ENCODE data around the gene PLP1.
"Not testable (repeated sequence)": the region's sequence is repeated elsewhere in the genome, so short reads cannot be mapped to it uniquely, and the experiment has no call there.

Gene PLP1, protein sequence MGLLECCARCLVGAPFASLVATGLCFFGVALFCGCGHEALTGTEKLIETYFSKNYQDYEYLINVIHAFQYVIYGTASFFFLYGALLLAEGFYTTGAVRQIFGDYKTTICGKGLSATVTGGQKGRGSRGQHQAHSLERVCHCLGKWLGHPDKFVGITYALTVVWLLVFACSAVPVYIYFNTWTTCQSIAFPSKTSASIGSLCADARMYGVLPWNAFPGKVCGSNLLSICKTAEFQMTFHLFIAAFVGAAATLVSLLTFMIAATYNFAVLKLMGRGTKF

GRCh38 chrX:103776546-103776945, at the start of gene PLP1:
Gene PLP1, plus strand, starts transcription at chrX:103776840. Its CDS starts 156 bp downstream, at chrX:103776996.
- DNase-seq (ENCODE audit: extremely low read depth in 1 of 2, low read depth in 1 of 2) = no peak

GRCh38 chrX:103727115-103727514, 49.5 kb upstream of the PLP1 start:
- no peak for DNase-seq (ENCODE audit: extremely low read depth in 1 of 2, low read depth in 1 of 2)

GRCh38 chrX:103729015-103729414, 47.6 kb upstream of the PLP1 start:
- DNase-seq (ENCODE audit: extremely low read depth in 1 of 2, low read depth in 1 of 2) = no peak

GRCh38 chrX:103730147-103730795, 46.4 kb upstream of the PLP1 start:
- no peak for DNase-seq (ENCODE audit: extremely low read depth in 1 of 2, low read depth in 1 of 2)

- no peak for DNase-seq (ENCODE audit: extremely low read depth in 1 of 2, low read depth in 1 of 2)
Measured at GRCh38 chrX:103730796-103731493, 45.7 kb upstream of the PLP1 start.

DNA sequence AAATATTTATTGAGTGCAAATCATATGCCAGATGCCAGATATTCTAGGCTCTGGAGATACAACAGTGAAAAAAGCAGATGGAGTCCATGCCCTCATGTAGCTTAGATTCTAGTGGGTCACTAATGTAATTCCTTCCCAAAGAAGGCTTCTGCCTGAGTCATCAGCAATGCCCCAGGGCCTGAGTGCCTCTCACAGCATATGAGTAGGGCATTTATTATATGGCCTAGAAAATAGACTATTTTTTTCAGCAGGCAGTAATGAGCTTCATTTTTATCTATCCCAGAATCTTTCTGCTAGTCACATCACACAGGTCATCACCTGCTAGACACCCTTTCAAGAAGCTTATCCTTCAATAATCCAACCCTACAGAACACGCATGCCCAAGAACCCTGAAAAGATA, 43.6 kb upstream of the PLP1 start:
- DNase-seq (ENCODE audit: extremely low read depth in 1 of 2, low read depth in 1 of 2) = no peak

DNA sequence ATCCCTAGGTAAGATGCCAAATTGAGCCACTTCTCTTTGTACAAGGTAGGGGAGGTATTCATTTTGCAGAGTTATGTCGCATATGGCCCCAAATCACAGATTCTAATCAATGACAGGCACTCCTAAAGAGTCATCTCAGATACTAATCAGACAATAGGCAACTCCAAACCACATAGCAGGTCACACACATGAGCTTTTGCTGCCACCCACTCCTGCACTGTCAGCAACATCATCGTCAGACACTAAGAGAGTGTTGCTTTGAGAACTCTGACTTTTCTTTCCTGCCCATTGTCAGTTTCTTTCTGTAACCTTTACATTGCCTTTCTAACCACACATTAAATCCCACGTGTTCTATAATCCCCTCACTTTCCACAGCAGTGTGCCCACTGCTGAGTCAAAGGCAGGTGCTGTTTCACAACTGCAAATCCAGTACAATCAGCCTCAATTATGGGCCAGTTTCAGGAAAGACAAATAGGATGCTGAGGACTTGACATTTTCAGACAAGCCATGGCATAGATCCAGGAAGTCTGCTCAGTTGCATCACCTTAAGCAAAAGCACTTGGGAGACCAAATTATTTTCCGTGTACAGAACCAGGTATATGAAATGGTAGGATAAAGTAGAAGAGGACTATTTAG, 42.4 kb upstream of the PLP1 start:
- no peak for DNase-seq (ENCODE audit: extremely low read depth in 1 of 2, low read depth in 1 of 2)

- DNase-seq (ENCODE audit: extremely low read depth in 1 of 2, low read depth in 1 of 2) = no peak
Measured at GRCh38 chrX:103737696-103738095, 38.9 kb upstream of the PLP1 start.

DNA sequence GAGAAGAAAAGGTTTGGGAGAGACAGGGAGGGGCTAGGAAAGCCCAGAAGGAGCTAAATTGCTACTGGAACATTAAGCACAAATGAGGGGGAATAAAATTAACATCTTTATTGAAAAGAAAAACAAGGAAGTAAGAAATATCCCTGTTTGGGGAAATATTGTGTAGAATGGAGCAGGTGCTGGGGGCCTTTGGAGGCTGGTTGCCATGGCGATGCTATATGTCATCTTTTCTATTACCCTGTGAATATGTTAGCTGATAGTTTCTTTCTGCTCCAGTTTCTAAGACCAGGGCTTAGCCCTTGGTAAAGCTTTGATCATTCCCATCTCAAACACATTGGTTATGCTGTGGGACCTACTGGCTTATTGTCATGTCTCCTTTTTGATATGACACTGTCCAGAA, 37.2 kb upstream of the PLP1 start:
- DNase-seq (ENCODE audit: extremely low read depth in 1 of 2, low read depth in 1 of 2) = no peak

- DNase-seq (ENCODE audit: extremely low read depth in 1 of 2, low read depth in 1 of 2) = no peak
Measured at GRCh38 chrX:103741879-103742278, 34.8 kb upstream of the PLP1 start.

GRCh38 chrX:103742339-103742738, 34.3 kb upstream of the PLP1 start:
- DNase-seq (ENCODE audit: extremely low read depth in 1 of 2, low read depth in 1 of 2) = no peak

- no peak for DNase-seq (ENCODE audit: extremely low read depth in 1 of 2, low read depth in 1 of 2)
Measured at GRCh38 chrX:103747163-103747562, 29.5 kb upstream of the PLP1 start.

DNA sequence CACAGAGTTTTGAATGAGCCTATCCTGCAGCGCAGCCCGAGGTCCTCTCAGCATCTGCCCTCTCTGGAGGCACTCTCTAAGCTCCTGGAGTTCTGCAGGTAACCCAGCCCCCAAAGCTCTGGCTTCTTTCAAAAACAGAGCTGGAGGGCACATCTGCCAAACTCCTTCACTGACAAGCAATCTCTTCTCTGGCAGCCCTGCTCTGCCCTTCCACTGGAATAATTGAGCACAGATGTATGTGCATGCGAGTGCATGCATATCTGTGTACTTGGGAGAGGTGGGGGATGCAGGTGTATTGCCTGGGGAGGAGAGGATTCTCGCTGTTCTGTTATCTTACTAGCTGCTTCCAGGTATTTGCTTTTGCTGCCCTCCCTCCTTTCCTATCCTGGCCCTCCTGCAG, 22.2 kb upstream of the PLP1 start:
- DNase-seq (ENCODE audit: extremely low read depth in 1 of 2, low read depth in 1 of 2) = no peak

GRCh38 chrX:103756736-103757135, 19.9 kb upstream of the PLP1 start:
- no peak for DNase-seq (ENCODE audit: extremely low read depth in 1 of 2, low read depth in 1 of 2)

- no peak for DNase-seq (ENCODE audit: extremely low read depth in 1 of 2, low read depth in 1 of 2)
Measured at GRCh38 chrX:103758555-103758954, 18.1 kb upstream of the PLP1 start.

GRCh38 chrX:103763541-103763940, 13.1 kb upstream of the PLP1 start:
- DNase-seq (ENCODE audit: extremely low read depth in 1 of 2, low read depth in 1 of 2) = not testable (repeated sequence)

GRCh38 chrX:103766813-103767555, 9.7 kb upstream of the PLP1 start:
- DNase-seq (ENCODE audit: extremely low read depth in 1 of 2, low read depth in 1 of 2) = not testable (repeated sequence)

DNA sequence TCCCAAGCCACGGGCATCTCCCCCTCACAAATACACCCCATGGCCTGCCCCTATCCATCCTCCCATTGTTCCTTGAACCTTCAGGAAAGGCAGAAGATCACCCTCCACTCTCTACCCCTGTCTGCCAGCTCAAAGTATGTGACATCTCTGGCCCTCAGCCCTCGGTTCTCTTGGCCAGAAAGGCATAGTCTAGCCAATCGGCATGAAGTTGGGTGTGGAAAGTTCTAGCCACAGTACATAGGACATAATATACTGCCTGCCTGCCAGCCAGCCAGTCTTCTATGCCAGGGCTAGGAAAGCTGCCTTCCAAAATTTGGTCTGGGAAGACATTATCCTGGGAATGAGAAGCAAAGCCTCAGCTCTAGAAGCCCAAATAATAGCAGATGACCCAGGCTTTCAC, 3.2 kb upstream of the PLP1 start:
- DNase-seq (ENCODE audit: extremely low read depth in 1 of 2, low read depth in 1 of 2) = no peak

DNA sequence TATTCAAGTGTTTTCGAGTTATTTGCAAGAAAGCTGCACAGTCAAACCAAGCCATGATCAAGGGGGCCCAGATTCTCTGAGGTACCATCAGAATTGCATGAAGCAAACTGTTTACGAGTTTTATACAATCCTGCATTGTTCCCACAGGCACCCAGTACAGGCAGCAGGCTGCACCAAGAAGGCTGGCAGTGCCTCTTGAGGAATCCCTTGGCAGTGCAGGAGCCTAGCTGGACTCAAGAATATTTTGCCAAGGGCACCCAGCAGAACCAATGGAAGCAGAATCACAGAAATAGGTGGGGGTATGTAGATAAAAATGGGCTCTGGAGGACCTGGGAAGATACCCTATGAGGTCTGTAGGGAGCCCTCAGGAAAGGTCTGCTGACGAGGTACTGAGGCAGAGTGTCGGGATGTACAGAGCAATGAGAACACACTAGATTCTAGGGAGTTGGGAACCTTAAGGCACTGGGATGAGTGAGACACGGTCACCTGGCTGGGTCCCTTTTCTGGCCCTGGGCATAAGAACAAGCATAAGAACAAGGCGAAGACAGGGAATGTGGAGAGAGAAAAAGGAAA, 2.5 kb upstream of the PLP1 start:
- DNase-seq (ENCODE audit: extremely low read depth in 1 of 2, low read depth in 1 of 2) = no peak

DNA sequence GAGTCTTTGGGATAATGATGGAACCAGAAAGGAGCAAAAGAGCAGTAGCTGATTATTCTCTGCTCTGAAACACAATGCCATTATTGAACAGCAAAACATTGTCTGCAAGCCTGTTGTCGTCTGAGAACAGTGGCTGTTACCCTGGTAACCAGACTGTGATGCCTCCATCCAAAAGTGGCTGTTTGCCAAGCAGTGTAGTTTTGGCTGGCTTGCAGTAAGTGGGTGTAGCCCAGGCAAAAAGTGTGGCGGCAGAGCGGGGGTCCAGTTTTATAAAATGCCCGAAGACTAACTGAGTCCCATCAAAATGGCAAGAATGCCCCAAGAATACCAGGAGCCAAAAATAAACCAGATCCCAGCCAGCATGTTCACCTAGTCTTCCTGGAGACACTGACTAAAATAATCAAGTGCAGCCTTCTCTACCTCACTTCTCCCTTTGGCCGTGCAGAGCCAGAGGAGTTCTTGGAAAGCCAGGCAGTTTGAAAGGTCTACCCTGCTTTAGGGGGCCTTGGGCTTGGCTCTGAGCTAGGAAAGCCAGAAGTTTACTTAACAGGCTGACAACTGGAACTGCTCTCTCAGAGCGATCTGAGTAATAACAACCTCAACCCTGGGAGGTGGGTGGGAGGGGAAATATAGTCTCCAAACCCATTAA, 2.6 kb downstream of the PLP1 start:
- no peak for DNase-seq (ENCODE audit: extremely low read depth in 1 of 2, low read depth in 1 of 2)

Measured in stimulated activated CD8-positive, alpha-beta memory T cell treated with anti-CD3 and anti-CD28 coated beads, Interleukin-7, amount 100 ng/mL, for 48 hours (primary cell).